Stimulated activated CD4-positive, alpha-beta T cell treated with anti-CD3 and anti-CD28 coated beads, Interleukin-15, amount 100 ng/mL, for 24 hours (primary cell): Measurements from ENCODE around the gene FYN.
A peak's percentile ranks its signal among the peaks of the same experiment; 100 is the strongest.

Experiments used
- DNase-seq: peaks from one replicate; pipeline ENCODE4 v3.0.0-alpha.2; 2020

Gene FYN

DNA sequence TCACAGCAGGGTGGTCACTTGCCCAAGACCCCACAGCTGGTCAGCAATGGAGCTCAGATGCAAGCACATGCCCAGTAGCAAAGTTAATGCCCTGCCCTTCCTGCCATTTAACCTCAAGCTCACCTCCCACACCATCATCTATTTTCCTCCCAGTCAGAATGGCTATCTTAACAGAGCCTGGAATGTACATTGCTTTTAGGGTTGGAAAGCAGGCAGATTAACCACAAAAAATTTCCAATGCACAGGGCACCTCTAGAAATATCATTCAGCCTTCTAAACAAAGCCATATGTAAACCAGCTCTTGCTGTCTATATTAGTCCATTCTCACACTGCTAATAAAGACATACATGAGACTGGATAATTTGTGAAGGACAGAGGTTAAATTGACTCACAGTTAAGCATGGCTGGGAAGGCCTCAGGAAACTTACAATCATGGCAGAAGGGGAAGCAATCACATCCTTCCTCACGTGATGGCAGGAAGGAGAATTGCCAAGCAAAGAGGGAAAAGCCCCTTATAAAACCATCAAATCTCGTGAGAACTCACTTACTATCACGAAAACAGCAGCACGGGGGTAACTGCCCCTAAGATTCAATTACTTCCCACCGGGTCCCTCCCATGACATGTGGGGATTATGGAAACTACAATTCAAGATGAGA is 106.9 kb downstream of the FYN start:
- no peak for DNase-seq

DNA sequence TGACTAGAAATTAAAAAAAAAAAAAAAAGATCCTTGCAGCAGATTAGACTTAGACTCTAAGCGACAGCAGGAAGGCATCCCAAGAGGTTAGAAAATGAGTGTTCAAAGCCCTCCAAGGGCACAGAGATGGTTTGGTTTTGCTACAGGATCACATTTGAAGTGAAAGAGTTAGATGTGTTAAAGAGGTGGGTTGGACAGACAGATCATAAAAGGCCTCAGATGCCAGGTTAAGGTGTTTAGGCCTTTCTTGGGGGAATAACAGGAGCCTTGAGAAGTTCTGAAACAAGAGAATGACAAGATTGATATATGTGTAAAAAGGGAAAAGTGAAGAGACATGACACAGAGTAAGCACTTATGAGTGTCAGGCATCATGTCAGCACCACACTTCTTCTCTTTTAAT is 107.5 kb downstream of the FYN start:
- no peak for DNase-seq

DNA sequence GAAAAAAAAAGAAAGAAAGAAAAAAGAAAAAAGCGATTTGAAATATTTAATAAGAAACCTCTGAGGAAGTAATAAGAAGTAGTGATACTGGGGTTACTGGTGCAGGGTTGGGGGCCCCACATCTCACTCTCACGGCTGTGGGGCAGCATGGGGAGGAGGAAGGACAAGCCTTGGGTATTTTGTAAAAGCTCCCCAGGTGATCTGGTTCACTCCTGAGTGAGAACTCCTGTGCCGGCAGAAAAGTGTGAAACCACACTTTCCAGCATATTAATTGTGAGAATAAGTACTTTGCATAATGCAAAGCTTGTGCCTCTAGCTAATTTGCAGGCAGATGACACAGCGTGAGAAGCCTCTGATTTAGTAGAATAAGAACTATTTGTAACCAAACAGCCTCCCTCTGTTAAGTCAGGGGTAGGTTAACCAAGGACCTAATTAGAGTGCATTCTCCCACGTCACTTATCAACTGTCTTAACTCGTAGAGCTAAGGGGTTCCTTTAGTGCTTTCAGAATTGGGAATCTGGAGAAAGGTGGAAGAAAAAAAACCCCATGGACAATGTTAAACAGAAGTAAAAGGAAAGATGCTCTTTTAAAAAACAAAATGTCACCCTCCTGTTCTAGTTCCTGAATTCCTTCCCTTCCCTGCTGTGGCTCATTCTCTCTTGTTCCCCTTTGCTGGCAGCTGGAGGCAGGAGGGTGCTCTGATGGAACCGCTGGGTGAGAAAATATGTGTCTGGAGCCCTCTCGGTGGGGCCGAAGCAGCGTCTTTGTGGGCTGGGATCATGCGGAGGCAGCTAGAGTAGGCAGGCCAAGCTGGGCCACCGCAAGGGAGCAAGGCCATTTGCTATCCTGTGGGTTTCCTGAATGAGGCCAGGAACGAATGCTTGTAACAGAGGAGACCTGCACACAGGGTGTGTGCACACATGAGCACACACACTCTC is 108.7 kb downstream of the FYN start:
- peak; percentile 79 for DNase-seq

DNA sequence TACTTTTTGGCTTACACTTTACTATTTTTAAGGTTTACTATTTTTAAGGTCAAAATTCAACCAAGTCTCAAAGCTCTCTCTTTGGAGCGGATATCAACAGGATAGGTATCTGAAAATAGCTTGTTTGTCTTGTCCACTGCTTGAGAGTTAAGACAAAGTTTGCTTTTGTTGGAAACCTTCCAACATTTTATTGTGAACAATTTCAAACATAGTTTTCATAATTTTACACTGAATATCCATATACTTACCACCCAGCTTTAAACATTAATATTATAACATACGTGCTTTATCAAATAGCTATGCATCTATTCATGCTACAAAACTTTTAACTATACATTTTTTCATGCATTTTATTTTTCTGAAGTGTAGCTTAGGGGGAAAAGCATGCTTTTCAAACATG is 109.9 kb downstream of the FYN start:
- DNase-seq: no peak

DNA sequence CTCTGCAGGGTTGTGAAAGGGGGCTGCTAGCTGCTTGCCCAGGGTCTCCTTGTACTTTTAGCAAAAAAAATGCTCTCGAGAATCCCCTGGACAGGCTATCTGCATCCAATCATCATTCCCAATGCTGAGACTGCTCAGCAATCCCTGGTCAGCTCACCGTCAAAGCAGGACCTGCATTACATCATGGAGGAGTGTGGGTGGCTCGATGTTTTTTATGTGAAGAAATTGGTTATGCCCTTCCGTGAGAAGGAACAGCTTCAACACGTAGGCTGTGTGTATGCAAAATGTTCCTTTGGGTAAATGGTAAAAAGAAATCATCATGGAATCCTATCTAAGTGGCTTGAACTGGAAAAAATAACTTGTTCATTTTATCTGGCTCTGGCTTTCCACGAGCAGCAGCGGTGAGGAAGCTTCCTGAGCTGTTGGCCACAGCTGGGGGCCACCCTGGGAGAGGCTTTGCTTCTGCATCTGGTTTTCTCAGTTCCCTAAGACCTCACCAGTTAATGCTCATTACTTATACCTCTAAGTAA is 111.4 kb downstream of the FYN start:
- peak; percentile 74 for DNase-seq

DNA sequence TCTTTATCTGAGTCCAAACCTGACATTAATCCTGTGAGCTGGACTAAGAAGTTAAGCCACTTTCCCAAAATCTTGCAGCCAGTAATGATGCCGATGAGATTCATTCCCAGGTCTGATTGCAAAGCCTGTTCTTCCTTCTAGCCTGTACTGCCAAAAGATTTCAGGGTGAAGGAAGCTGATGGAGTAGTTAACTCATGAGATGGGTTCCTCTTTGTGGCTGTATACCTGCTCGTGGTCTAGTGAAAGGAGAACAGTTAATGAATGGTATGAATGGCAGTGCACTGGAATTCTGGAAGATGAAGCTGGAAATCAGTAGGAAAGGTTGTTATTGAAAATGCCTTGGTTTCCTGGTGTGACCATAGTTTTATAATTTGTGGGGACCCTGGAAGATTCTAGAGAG is 112.0 kb downstream of the FYN start:
- DNase-seq: no peak

DNA sequence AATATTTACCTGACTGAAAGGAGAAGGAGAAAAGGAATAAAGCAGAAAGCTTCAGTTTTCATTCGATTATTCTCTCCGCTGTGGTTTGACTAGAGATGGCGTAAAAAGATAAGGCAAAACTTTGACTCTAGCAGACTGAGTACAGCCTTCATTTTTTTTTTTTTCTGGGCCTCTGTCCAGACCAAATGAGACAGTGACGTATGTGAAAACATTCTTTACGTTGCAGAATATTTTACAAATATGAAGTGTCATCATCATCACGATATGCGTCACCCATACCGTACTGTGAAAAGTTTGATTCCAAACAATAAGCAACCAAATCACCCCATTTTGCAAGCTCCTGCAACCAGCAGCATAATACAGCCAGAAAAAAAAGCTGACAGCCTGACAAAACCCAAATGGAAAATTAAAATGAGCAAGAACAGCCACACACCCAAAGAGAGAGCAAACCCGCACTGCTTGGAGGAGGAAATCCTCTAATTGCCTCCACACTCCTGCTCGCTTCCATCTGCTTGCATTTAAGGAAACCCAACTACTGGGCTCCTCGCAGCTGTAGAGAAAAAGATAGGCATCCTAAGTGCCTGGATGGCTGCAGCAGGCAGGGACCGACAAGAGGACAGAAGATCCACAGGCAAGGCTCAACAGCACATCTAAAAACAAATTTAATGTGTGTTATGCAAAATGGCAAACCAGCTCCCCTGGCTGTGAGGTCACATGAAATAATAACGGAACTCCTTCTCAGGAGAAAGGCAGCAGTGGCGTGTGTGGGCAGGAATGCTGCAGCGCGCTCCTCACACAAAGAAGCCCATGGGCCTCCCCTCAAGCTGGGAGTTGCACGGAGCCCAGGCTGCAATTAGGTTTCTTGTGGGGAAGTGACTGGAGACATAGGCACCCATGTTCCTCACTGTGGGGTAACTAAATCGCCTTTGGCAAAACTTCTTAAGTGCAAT is 113.1 kb downstream of the FYN start:
- peak; percentile 53 for DNase-seq

DNA sequence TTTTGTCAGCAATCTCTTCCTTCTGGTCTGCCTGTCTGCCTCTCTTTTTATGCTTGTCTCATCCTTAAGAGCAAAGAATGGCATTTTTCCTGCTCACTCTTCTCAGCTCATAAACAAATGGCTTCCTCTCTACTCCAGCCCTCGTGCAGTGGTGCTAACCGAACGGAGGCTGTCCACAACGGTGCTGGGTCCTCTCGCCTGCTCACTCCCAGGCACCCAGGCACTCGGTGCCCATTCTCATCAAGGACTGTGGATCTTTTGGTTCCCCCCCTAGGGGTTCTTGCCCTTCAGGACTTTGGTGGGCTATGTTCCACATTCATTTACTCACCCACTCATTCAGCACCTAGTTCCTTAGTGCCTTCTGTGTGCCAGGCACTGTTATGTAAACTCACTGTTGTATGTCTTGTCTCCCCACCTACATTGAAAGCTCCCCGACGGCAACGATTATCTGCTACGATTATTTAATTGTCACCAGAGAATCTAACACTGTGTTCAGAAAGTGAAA is 113.9 kb downstream of the FYN start:
- peak; percentile 46 for DNase-seq

DNA sequence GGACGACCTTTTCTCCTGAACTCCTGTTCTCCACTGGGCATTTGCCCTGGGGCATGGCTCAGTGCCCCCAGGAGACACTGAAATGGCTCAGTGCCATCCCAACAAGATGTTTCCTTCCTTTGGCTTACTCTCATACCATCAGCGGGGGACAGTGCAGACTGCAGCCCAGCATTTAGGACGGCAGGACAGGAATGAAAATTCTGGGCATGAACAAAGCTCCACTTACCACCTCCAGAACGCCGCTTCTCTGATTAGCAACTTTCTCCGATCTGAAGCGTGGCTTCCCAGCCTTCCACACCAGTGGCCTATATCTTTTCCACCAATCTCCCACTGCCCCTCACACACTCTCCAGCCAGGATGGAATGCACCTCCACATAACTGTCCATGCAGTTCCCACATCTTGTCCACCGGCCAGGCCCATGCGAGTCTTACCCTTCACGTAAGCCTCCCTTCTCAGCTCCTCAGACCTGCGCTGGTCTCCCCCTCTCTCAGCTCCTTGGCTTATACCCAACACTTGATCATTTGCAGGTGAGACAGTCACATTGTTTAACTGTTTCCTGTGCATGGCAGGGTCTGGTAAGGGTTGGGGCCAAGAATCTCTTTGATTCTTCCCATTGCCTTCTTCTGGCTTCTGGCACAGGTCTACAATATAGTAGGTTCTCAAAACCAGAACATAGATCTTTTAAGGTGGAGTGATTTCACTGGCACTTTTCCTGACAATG is 114.5 kb downstream of the FYN start:
- DNase-seq: no peak

DNA sequence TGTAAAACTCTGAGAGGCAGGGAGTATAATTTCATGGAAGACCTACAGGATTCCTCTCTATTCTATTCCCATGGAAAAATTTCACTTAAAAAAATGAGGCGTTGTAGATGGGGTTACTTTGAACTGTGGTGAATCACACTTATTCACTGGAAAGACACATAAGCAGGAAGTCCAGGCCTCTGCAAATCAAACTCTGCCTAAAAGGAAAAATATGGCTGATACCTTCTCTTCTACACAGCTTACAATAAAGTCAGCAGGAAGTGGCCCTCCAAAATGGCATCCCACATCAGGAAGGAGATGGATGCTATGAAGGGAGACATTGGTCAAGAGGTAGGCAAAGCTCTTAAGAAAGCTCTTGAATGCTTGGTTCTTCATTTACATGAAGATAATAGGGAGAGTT is 115.9 kb downstream of the FYN start:
- DNase-seq: no peak

DNA sequence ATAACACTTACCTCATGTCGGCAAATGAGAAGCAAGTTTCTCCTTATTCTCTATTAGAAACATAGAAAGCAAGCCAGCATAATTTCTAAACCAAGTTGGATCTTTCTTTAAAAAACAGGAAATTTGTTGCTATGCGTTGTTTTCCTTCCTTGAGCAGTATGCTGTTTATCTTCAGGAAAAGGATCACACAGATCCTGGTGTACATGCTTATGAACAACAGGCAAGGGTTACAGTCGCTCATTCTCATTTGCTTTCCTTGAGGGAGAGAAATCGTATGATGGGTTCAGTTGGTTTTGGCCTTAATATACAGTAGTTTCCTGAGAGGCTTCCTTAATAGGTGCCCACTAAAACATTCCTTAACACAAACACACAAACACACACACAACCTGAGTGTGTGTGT is 118.8 kb downstream of the FYN start:
- no peak for DNase-seq

DNA sequence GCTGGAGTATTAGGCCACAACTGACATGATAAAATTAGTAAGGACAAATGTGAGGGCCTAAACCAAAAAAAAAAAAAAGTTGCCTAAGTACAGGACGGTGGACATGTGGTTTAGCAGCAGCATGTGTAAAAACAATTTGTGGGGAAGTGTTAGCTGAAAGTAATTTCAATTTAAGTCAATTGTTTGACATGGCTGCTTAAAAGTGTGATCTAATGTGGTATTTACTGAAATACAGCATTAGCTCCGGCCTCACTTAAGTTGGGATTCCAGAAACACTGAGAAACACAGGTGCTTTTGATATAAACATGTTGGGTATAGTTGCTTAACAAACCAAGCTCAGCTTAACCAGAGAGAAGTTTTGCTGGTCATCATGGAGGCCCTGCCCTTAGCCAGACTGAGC is 119.7 kb downstream of the FYN start:
- no peak for DNase-seq

DNA sequence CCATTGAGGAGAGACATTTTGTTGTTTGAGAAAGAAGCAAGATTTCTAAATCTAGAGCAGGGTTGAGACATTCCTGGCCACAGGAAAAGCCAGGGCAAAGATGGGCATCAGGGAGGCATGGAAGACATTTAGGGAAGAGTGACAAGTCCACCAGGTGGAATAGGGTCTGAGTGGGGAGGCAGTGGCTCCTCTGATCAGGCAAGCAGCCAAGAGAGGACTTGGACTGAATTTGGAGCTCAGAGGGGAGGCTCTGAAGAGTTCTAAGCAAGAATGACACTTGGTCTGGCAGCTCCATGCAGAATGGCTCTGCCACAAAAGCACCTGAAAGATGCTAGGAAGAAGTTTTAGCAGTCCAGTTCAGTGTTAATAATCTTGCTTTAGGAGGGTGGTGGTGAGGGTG is 120.8 kb downstream of the FYN start:
- DNase-seq: no peak

DNA sequence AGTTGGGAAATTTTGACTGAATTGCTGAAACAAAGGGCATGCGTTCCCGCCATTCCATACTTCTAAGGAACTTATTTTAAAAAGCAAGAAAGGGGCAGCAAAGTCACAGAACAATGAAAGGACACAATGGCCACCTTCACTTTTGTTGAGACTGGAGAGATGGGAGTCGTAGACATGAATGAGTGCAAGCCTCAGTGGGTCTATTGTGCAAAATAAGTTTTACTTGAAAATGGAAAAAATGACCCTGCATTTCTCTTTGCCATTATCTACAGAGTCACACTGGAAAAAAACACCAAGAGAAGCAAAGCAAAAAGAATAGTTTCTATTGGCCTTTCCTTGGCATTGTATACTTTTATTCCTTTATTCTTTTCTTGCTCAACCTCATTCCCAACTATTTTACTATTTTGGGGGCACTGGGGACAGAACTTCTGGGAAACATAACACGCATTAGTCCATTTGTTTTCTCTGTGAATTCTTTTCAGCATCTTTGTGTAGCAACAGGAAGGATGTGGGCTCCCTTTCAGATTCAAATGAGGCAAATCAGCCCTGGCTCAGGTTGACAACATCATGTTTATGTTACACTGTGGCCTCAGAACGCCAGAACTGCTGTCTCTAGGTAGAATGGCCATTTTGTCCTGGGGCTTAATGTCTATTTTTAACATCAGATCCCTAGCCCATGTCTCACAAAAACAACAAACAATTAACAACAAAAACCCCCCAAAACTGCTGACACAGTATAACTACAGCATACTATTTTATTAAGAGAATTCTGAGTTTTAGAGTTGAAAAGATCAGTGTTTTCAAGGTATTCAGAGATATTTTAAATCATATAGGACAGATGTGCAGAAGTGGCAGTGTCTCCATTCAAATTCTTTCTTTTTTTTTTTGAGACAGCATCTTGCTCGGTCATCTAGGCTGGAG is 122.2 kb downstream of the FYN start:
- peak; percentile 58 for DNase-seq

DNA sequence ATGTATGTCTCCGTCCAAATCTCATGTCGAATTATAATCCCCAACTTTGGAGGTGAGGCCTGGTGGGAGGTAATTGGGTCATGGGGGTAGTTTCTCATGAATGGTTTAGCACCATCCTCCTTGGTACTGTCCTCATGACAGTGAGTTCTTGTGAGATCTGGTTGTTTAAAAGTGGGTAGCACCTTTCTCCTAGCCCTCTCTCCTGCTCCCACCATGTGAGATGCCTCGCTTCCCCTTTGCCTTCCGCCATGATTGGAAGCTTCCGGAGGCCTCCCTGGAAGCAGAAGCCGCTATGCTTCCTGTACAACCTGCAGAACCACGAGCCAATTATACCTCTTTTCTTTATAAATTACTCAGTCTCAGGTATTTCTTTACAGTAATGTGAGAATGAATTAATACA is 123.1 kb downstream of the FYN start:
- DNase-seq: no peak

DNA sequence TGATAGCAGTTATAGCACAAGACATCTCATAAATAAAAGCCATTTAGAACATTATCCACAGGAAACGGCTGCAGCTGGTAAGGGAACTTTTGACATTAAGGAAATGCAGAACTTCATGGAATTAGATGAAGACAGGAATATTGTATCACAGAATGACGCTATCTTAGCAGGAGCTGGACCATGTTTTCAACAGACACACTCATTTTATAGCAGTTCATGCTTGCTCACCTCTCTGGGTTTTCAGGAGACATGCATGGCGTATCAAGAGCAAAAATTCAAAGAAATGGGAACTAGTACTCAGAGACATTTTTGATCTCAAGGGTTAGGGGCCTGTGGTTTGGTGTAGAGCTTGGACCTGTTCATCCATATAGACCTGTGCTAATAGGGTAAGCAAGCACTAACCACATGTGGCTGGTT is 125.0 kb downstream of the FYN start:
- DNase-seq: no peak

DNA sequence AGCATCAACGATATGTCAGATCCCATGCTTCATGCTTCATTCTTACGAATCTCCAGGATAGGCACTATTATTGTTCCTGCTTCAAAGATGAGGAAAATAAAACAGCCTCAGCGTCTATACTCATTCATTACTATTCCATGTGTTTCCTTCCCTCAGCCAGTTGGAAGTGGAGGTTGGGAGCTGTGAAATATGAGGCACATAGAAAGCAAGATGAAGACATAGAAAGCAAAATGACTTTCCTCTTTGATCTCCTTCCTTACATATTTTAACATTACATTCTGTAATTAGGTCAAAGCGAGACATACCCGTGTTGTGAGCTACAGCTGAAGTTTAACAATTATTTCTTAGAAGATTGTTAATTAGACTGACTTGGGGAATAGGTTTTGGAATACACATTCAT is 125.4 kb downstream of the FYN start:
- no peak for DNase-seq

DNA sequence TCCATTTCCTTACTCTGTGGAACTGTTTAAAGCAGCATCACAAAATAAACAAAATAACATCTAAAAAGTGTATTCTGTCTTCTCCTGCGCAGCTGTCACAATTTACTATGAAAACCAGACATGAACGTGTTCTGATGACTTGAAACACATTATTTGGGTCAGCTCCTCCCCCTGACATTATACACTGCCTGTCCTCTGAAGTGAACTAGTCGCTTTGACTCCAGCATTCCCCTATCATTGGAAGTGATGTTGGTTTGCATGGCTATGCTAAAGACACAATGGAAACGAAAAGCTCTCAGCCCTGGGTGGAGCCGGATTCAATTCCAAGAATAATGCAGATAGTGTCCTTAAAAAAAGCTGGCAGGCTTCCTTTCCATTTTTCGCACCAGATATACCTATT is 125.9 kb downstream of the FYN start:
- DNase-seq: no peak

DNA sequence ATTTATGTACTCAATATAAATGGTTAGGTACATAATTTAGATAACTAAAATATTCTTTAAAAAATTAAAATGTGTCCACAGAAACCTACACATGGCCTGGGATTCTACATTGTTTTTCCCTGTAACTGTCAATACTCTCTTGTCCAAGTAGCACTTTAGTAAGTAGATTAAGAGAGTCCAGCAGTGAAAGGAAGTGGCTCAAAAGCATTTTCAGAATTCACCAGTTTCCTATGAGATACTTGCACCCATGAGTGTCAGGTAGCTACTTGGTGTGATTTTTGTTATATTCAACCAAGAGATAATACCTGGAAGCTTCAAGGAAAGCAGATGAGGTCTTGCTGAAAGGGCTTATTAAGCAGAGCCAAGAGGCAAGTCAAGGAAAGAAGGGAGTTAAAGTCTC is 126.3 kb downstream of the FYN start:
- DNase-seq: no peak

DNA sequence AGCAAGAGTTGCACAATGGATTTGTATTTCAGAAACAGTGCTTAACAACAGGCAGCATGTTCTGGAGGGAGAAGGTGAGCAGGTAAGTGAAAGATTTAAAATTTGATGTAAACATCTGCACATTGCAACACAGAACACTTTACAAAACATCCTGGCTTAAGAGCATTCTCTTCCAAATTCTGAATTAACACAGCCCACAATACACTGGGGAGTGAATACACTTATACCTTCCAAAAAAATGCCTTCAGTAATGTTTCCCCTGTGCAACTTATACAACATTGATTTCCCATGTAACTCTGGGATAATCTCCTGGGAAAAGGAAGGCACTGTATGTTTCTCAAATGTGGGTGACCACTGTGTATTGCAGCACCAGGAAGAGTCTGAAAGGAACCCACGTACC is 127.6 kb downstream of the FYN start:
- no peak for DNase-seq

DNA sequence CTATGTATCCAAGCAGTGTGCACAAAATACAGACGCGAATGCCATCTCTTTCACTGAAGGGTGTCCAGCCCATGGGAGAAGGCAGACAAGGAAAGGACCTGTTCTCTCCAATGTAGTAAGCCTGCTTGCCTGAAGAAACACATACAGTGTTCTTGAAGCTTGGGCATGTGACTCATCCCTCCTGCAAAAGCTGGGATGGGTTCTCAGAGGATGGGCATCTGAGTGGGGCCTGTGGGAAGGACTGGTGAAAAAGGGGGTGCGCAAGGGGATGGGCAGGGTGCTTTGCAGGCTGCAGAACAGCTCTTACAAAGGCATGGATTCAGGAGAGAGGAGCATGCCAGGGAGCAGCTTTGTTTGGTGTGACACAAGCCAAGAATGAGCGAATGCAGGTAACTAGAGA is 128.1 kb downstream of the FYN start:
- no peak for DNase-seq
